Measurements from ENCODE around the gene GPC5. TPM values are rescaled to one million over a fixed set of nuclear protein-coding genes. Genes with fewer than 3 reads are reported as not detected.

The GPC5 gene
- total RNA-seq, 1 experiment from 2014 or later = 0.15 TPM

- no peak overlapping the region for H4K8ac ChIP-seq (replicated peaks; ENCODE audit: insufficient read length, low read depth, low read length)
- no peak overlapping the region for H3K56ac ChIP-seq (ENCODE audit: insufficient read length, low read depth, low read length)
- no peak overlapping the region for H3K4me3 Mint-ChIP-seq
- no peaks in the 10 kb centered on the region for H3K79me2 ChIP-seq (ENCODE audit: insufficient read depth, low read length)
- H3T11ph ChIP-seq (ENCODE audit: low read length) = no peak overlapping the region
- no peak overlapping the region for H2BK12ac ChIP-seq (ENCODE audit: insufficient read length, low read depth, low read length)
- DNase-seq = no peak
- H3K4ac ChIP-seq (ENCODE audit: low read depth, low read length) = no peak overlapping the region
- no peak overlapping the region for H2BK5ac ChIP-seq (ENCODE audit: insufficient read length, low read length)
- H3K79me1 ChIP-seq (ENCODE audit: insufficient read depth, low read depth, low read length, poor library complexity, severe bottlenecking) = no peaks in the 10 kb centered on the region
- peaks cover 0 to 10% of the 10 kb centered on the region in 2 experiments; a peak in 3 of 5 replicates for H3K9me3 Mint-ChIP-seq
- no peak overlapping the region for H2BK120ac ChIP-seq (ENCODE audit: low read depth, low read length, poor library complexity, severe bottlenecking)
- no peak overlapping the region for H3K27ac ChIP-seq (ENCODE audit: insufficient read length, low read depth, low read length)
- no peaks in the 10 kb centered on the region for H4K20me1 ChIP-seq (ENCODE audit: control insufficient read depth, insufficient read depth, insufficient read length)
- no peak overlapping the region for H2BK15ac ChIP-seq (ENCODE audit: low read depth, low read length)
- no peak overlapping the region for H2AFZ ChIP-seq (ENCODE audit: low read length)
- no peak overlapping the region for H3K14ac ChIP-seq (ENCODE audit: insufficient read depth, low read length)
- H3K4me1 Mint-ChIP-seq = no peaks in the 10 kb centered on the region
- H3K9me3 ChIP-seq (ENCODE audit: control insufficient read depth, low read depth, low read length) = no peaks in the 10 kb centered on the region
- H3K27me3 Mint-ChIP-seq (ENCODE audit: low read depth) = no peaks in the 10 kb centered on the region
- no peak overlapping the region for H3K18ac ChIP-seq (ENCODE audit: insufficient read length, low read depth, low read length)
- H2AK5ac ChIP-seq (ENCODE audit: insufficient read length, low read length) = no peak overlapping the region
- H2BK20ac ChIP-seq (ENCODE audit: low read depth, low read length, poor library complexity, severe bottlenecking) = no peak overlapping the region
- no peaks in the 10 kb centered on the region for H3K36me3 Mint-ChIP-seq (ENCODE audit: insufficient read depth in 1 of 3, low read depth in 3 of 3)
- H3K23me2 ChIP-seq (ENCODE audit: insufficient read length, low read depth, low read length, poor library complexity, severe bottlenecking) = no peaks in the 10 kb centered on the region
- H4K91ac ChIP-seq (ENCODE audit: insufficient read length, low read depth, low read length) = no peak overlapping the region
- H3K27me3 ChIP-seq (ENCODE audit: insufficient read depth, low read length) = no peaks in the 10 kb centered on the region
- no peak overlapping the region for H3K9ac ChIP-seq (ENCODE audit: extremely low read depth, insufficient read length, low read length)
- H4K5ac ChIP-seq (ENCODE audit: insufficient read length, low read depth, low read length) = no peak overlapping the region
- TF ChIP-seq, protein P1, sequence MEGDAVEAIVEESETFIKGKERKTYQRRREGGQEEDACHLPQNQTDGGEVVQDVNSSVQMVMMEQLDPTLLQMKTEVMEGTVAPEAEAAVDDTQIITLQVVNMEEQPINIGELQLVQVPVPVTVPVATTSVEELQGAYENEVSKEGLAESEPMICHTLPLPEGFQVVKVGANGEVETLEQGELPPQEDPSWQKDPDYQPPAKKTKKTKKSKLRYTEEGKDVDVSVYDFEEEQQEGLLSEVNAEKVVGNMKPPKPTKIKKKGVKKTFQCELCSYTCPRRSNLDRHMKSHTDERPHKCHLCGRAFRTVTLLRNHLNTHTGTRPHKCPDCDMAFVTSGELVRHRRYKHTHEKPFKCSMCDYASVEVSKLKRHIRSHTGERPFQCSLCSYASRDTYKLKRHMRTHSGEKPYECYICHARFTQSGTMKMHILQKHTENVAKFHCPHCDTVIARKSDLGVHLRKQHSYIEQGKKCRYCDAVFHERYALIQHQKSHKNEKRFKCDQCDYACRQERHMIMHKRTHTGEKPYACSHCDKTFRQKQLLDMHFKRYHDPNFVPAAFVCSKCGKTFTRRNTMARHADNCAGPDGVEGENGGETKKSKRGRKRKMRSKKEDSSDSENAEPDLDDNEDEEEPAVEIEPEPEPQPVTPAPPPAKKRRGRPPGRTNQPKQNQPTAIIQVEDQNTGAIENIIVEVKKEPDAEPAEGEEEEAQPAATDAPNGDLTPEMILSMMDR (conservative IDR thresholded peaks at IDR 0.05) = no peak
- no peak overlapping the region for H3K4me2 ChIP-seq (ENCODE audit: insufficient read depth, insufficient read length, low read length)
- no peak overlapping the region for H3K23ac ChIP-seq (ENCODE audit: insufficient read length, low read depth, low read length)
- no peak overlapping the region for H3K27ac Mint-ChIP-seq
- H3K4me1 ChIP-seq (ENCODE audit: insufficient read depth, low read length) = no peaks in the 10 kb centered on the region
These were observed 564.5 kb downstream of the GPC5 start for GRCh38 chr13:91962946-91963345.

Measured in H9 (cell line).